Spleen (tissue), 11 donors: Measurements from ENCODE around the gene TTC27. TPM values are rescaled to one million over a fixed set of nuclear protein-coding genes. Genes with fewer than 3 reads are reported as not detected.

ENCODE experiments used
- DNase-seq: peaks from one replicate; pipeline ENCODE4 v3.0.0-alpha.2; 2020
- H3K27ac ChIP-seq, 8 donors: fragments of 200-600 bp; sonication (generic) in 7 of 8; 1 replicate in 4 of 8; 2 replicates in 4 of 8; pipeline versions ENCODE4 v1.5.0 to v1.8.0; 2016 to 2021; ENCODE audit warnings: inconsistent platforms in 4 of 8, mild to moderate bottlenecking in 4 of 8, moderate library complexity in 1 of 8
- H3K27me3 ChIP-seq, 7 donors: fragments of 200-600 bp; sonication (generic) in 6 of 7; replicated peaks in 1 of 7; 1 replicate in 4 of 7; 2 replicates in 3 of 7; pipeline versions ENCODE4 v1.5.0 to v1.8.0; 2016 to 2021; ENCODE audit warnings: inconsistent platforms in 3 of 7, mild to moderate bottlenecking in 1 of 7
- H3K36me3 ChIP-seq, 6 donors: fragments of 200-600 bp; sonication (generic) in 5 of 6; 1 replicate in 4 of 6; 2 replicates in 2 of 6; pipeline versions ENCODE4 v1.5.0 to v1.8.0; 2016 to 2021; ENCODE audit warnings: inconsistent platforms in 2 of 6
- H3K4me1 ChIP-seq, 6 donors: fragments of 200-600 bp; sonication (generic) in 5 of 6; 1 replicate in 3 of 6; 2 replicates in 3 of 6; pipeline versions ENCODE4 v1.5.0 to v1.8.0; 2016 to 2021; ENCODE audit warnings: inconsistent platforms in 3 of 6
- H3K4me3 ChIP-seq, 8 donors: fragments of 200-600 bp; sonication (generic) in 7 of 8; 1 replicate in 4 of 8; 2 replicates in 4 of 8; pipeline versions ENCODE4 v1.5.0 to v1.8.0; 2016 to 2021; ENCODE audit warnings: inconsistent platforms in 4 of 8, mild to moderate bottlenecking in 4 of 8, moderate library complexity in 2 of 8
- H3K9me3 ChIP-seq, 8 donors: fragments of 200-600 bp; sonication (generic) in 7 of 8; 1 replicate in 4 of 8; 2 replicates in 4 of 8; pipeline versions ENCODE4 v1.5.0 to v1.8.0; 2016 to 2021; ENCODE audit warnings: inconsistent platforms in 4 of 8
- CTCF ChIP-seq, 11 experiments: fragments of 200-600 bp in 7 of 11; fragments of 450-650 bp in 4 of 11; sonication (generic) in 4 of 11; IDR thresholded peaks in 8 of 11; conservative IDR thresholded peaks in 3 of 11; 1 replicate in 7 of 11; 2 replicates in 4 of 11; pipeline versions ENCODE4 v1.4.0 to v1.8.0; 2016 to 2021; ENCODE audit warnings: antibody characterized with exemption in 11 of 11, inconsistent platforms in 4 of 11, mild to moderate bottlenecking in 1 of 11
- POLR2A ChIP-seq, 3 donors: fragments of 450-650 bp; IDR thresholded peaks; one replicate each; pipeline ENCODE4 v1.5.1; 2017; ENCODE audit warnings: antibody characterized with exemption in 3 of 3, mild to moderate bottlenecking in 1 of 3
- POLR2AphosphoS5 ChIP-seq, 3 donors: sonication (generic); formaldehyde crosslinking; IDR thresholded peaks; one replicate each; pipeline ENCODE4 v1.5.1; 2017; ENCODE audit warnings: antibody characterized with exemption in 3 of 3
- WGBS, 5 donors: extraction: QIAGEN DNeasy Blood & Tissue Kit in 3 of 5; methylation state at CpG; one replicate each; pipeline versions ENCODE4 v1.1.5 to v1.1.7; 2013 to 2018; 5-methylcytosine and 5-hydroxymethylcytosine counted together
- intact Hi-C: fragments of 100-400 bp; cut with DNase I; formaldehyde crosslinking; loops from one replicate; pipeline ENCODE4 v1.15.0; 2023; ENCODE audit warnings: low total_unique reads
- polyA plus RNA-seq, 3 donors: library from polyadenylated mRNA; stranded (reverse); fragments of 200-250 nt; gene quantifications; one replicate each; pipeline ENCODE4 v1.2.1, GENCODE V29; 2013
- total RNA-seq, 7 donors: library from RNA; depleted of rRNA in 3 of 7; stranded (reverse); fragments of >200 nt in 3 of 7; fragmentation: NEBNext Ultra II Directional in 4 of 7; extraction: Animal tissue kit (Norgen Biotek cat#: 25700) in 4 of 7; gene quantifications; one replicate each; pipeline versions ENCODE4 v1.1.0 to v1.2.1, GENCODE V29; 2016 to 2021
- donor health status: healthy with polysubstance abuse.
- donor health status: DM: no; HTN: no; CAD: no; lungs with moderate emphysema.
- donor health status: DM: no; HTN: no; CAD: no.
- donor health status: Bipolar disorder and iron deficiency.
- donor health status: healthy.
- donor health status: DM: no; HTN: no; CAD: no.
- donor health status: DM: yes; HTN: yes; CAD: no.

The TTC27 gene
- total and polyA plus RNA-seq, 10 donors = 9.0 to 28.5 (median 20.6) TPM

DNA sequence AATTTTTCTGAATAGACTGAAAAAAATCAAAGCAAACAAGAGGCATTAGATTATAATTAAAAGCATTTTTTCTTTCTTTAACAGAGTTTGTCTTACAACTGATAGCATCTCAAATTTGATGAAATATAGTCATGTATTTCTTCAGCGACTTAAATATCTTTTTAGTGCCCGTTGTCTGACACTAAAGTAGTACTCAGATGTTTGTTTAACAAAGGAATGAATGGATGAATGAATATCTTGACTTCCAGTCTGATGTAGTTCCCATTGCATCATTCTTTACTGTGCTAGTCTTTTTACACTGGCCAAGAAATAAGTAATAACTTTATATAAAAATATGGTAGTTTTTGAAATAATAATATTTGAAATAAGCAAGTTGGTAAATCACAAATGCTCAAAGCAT is 111.1 kb downstream of the TTC27 start:
- Histone ChIP-seq H3K4me3 (no peak overlapping the region), H3K27me3 (no peaks in the 10 kb centered on the region), H3K36me3 (peaks cover 0 to 66% (median 19%) of the 10 kb centered on the region in 6 donors), H3K4me1 (peaks cover 0 to 8% (median 3%) of the 10 kb centered on the region in 6 donors), H3K9me3 (no peaks in the 10 kb centered on the region), H3K27ac (no peak overlapping the region)
- TF ChIP-seq POLR2AphosphoS5 (IDR thresholded peaks at IDR 0.05) (no peak), POLR2A (IDR thresholded peaks at IDR 0.05) (no peak), CTCF (IDR thresholded peaks at IDR 0.05 in 8 of 11, conservative IDR thresholded peaks at IDR 0.05 in 3 of 11) (no peak)
- 84 to 94% (median 90%) methylated on average over 2 of the region's 2 CpGs for WGBS, 5 donors
- intact Hi-C loops = no loop called here
- DNase-seq = no peak

GRCh38 chr2:32739664-32740063 is 111.8 kb downstream of the TTC27 start:
- 60 to 88% (median 80%) methylated on average over 2 of the region's 2 CpGs for WGBS, 5 donors
- Histone ChIP-seq H3K4me1 (peaks cover 0 to 8% (median 3%) of the 10 kb centered on the region in 6 donors), H3K9me3 (no peaks in the 10 kb centered on the region), H3K27ac (no peak overlapping the region), H3K4me3 (no peak overlapping the region), H3K27me3 (no peaks in the 10 kb centered on the region), H3K36me3 (peaks cover 0 to 66% (median 19%) of the 10 kb centered on the region in 6 donors)
- TF ChIP-seq POLR2A (IDR thresholded peaks at IDR 0.05) (no peak), POLR2AphosphoS5 (IDR thresholded peaks at IDR 0.05) (no peak), CTCF (IDR thresholded peaks at IDR 0.05 in 8 of 11, conservative IDR thresholded peaks at IDR 0.05 in 3 of 11) (no peak)
- intact Hi-C loops = no loop called here
- DNase-seq = no peak

DNA sequence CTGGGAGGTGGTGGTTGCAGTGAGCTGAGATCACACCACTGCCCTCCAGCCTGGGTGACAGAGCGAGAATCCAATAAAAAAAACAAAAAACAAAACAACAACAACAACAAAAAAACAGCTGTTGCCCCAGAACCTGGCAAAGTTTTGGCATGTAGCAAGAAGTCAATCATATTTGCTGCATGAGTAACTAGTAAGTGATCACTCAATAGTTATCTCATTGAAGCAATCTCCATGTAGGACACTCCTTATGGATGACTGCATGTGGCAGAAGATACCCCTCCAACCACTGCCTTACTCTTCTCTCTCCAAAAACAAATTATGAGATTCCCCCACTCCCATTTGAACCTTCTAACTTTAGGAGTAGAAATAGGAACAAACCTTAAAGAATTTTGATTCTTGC is 113.7 kb downstream of the TTC27 start:
- H3K27me3 ChIP-seq = no peaks in the 10 kb centered on the region
- no peak for DNase-seq
- 93 to 100% (median 100%) methylated on average over 1 of the region's 1 CpG for WGBS, 5 donors
- H3K4me1 ChIP-seq = peaks cover 0 to 8% (median 3%) of the 10 kb centered on the region in 6 donors
- intact Hi-C loops = no loop called here
- TF ChIP-seq CTCF (IDR thresholded peaks at IDR 0.05 in 8 of 11, conservative IDR thresholded peaks at IDR 0.05 in 3 of 11) (no peak), POLR2AphosphoS5 (IDR thresholded peaks at IDR 0.05) (no peak), POLR2A (IDR thresholded peaks at IDR 0.05) (no peak)
- H3K4me3 ChIP-seq = no peak overlapping the region
- H3K9me3 ChIP-seq = no peaks in the 10 kb centered on the region
- H3K36me3 ChIP-seq = peaks cover 0 to 71% (median 19%) of the 10 kb centered on the region in 6 donors
- H3K27ac ChIP-seq = no peak overlapping the region

- no peak for DNase-seq
- H3K36me3 ChIP-seq = peaks cover 0 to 68% (median 14%) of the 10 kb centered on the region in 6 donors
- no peaks in the 10 kb centered on the region for H3K27me3 ChIP-seq
- no peak overlapping the region for H3K27ac ChIP-seq
- H3K4me3 ChIP-seq = no peak overlapping the region
- intact Hi-C loops = no loop called here
- 77 to 94% (median 85%) methylated on average over 2 of the region's 2 CpGs for WGBS, 5 donors
- H3K9me3 ChIP-seq = peaks cover 0 to 6% (median 0%) of the 10 kb centered on the region in 8 donors
- TF ChIP-seq POLR2A (IDR thresholded peaks at IDR 0.05) (no peak), POLR2AphosphoS5 (IDR thresholded peaks at IDR 0.05) (no peak), CTCF (IDR thresholded peaks at IDR 0.05 in 8 of 11, conservative IDR thresholded peaks at IDR 0.05 in 3 of 11) (no peak)
- H3K4me1 ChIP-seq = peaks cover 0 to 8% (median 3%) of the 10 kb centered on the region in 6 donors
These were observed 114.5 kb downstream of the TTC27 start for GRCh38 chr2:32742376-32742775.
